ENCODE measurements around the gene FCSK. TPM values are rescaled to one million over a fixed set of nuclear protein-coding genes. Genes with fewer than 3 reads are reported as not detected.
A peak's percentile ranks its signal among the peaks of the same experiment; 100 is the strongest.

Gene FCSK
- total and polyA plus RNA-seq, 7 donors: 4.9 to 11.0 (median 8.0) TPM

GRCh38 chr16:70440009-70440692, 14.2 kb upstream of the FCSK start:
- intact Hi-C loops (cut with DNase I): no loop called here

GRCh38 chr16:70441406-70441990, 12.9 kb upstream of the FCSK start:
- Histone ChIP-seq H3K4me1 (peaks cover 22% of the 10 kb centered on the region), H3K4me3 (no peak overlapping the region), H3K27ac (no peak overlapping the region), H3K27me3 (ENCODE audit: insufficient read depth in 3 of 3, low read length in 2 of 3) (no peaks in the 10 kb centered on the region), H3K9me3 (no peaks in the 10 kb centered on the region), H3K36me3 (ENCODE audit: insufficient read depth in 1 of 2, low read depth in 1 of 2) (no peaks in the 10 kb centered on the region)
- WGBS, 3 donors: 86 to 92% (median 89%) methylated on average over 8 of the region's 8 CpGs
- intact Hi-C loops (cut with DNase I): no loop called here
- ATAC-seq (no peak), DNase-seq (no peak)
- no peak for TF ChIP-seq CTCF (IDR thresholded peaks at IDR 0.05)

More at GRCh38 chr16:70440009-70440692, 14.2 kb upstream of the FCSK start:
- TF ChIP-seq CTCF (IDR thresholded peaks at IDR 0.05): no peak
- no peaks in the 10 kb centered on the region for H3K36me3 ChIP-seq (ENCODE audit: insufficient read depth in 1 of 2, low read depth in 1 of 2)
- peak overlapping the region; percentile 91 for H3K4me3 ChIP-seq
- H3K4me1 ChIP-seq: peaks cover 28% of the 10 kb centered on the region
- DNase-seq (no peak), ATAC-seq (no peak)
- WGBS, 3 donors: 82 to 91% (median 84%) methylated on average over 11 of the region's 11 CpGs
- no peaks in the 10 kb centered on the region for H3K27me3 ChIP-seq (ENCODE audit: insufficient read depth in 3 of 3, low read length in 2 of 3)
- peak overlapping the region; percentile 77 for H3K27ac ChIP-seq
- H3K9me3 ChIP-seq: no peaks in the 10 kb centered on the region

GRCh38 chr16:70442344-70442743, 12.1 kb upstream of the FCSK start:
- intact Hi-C loops (cut with DNase I): no loop called here
- no peak overlapping the region for H3K27ac ChIP-seq
- no peaks in the 10 kb centered on the region for H3K36me3 ChIP-seq (ENCODE audit: insufficient read depth in 1 of 2, low read depth in 1 of 2)
- H3K4me1 ChIP-seq: peaks cover 15% of the 10 kb centered on the region
- ATAC-seq (no peak), DNase-seq (no peak)
- no peaks in the 10 kb centered on the region for H3K9me3 ChIP-seq
- no peak overlapping the region for H3K4me3 ChIP-seq
- WGBS, 3 donors: 89 to 95% (median 94%) methylated on average over 7 of the region's 7 CpGs
- no peaks in the 10 kb centered on the region for H3K27me3 ChIP-seq (ENCODE audit: insufficient read depth in 3 of 3, low read length in 2 of 3)
- TF ChIP-seq CTCF (IDR thresholded peaks at IDR 0.05): no peak

- H3K9me3 ChIP-seq: no peaks in the 10 kb centered on the region
- DNase-seq: no peak
- WGBS, 3 donors: 77 to 89% (median 82%) methylated on average over 4 of the region's 4 CpGs
- intact Hi-C loops (cut with DNase I): no loop called here
- TF ChIP-seq CTCF (IDR thresholded peaks at IDR 0.05): no peak
- peaks cover 5% of the 10 kb centered on the region for H3K4me1 ChIP-seq
- no peak overlapping the region for H3K27ac ChIP-seq
- no peak overlapping the region for H3K4me3 ChIP-seq
- no peaks in the 10 kb centered on the region for H3K27me3 ChIP-seq (ENCODE audit: insufficient read depth in 3 of 3, low read length in 2 of 3)
- ATAC-seq: no peak
- H3K36me3 ChIP-seq (ENCODE audit: insufficient read depth in 1 of 2, low read depth in 1 of 2): no peaks in the 10 kb centered on the region
These were observed 9.9 kb upstream of the FCSK start for GRCh38 chr16:70444249-70445063.
